HG02884 (cell line): ENCODE data around the gene TMEM145.

ENCODE experiments used
- ATAC-seq: cut with Tn5 transposase; IDR thresholded peaks from one replicate; pipeline ENCODE4 v1.9.1; 2021; ENCODE audit warnings: mild to moderate bottlenecking, moderate library complexity; ENCODE audit not compliant: unreplicated experiment

TMEM145 gene

DNA sequence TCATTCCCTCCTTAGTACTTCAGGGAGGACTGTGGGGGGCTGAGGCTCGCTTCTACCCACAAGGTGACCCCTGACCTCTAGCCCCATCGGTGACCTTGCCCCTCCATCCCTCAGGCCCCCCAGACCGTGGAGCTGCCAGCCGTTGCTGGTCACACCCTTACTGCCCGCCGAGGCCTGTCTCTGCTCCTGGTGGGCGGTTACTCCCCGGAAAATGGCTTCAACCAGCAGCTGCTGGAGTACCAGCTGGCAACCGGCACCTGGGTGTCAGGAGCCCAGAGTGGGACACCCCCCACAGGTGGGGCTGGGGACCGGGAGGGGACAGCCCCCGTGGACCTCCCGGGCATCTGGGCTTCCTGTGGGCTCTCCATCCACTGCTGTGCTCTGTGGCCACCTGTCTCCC, 44.2 kb downstream of the TMEM145 start:
- no peak for ATAC-seq

DNA sequence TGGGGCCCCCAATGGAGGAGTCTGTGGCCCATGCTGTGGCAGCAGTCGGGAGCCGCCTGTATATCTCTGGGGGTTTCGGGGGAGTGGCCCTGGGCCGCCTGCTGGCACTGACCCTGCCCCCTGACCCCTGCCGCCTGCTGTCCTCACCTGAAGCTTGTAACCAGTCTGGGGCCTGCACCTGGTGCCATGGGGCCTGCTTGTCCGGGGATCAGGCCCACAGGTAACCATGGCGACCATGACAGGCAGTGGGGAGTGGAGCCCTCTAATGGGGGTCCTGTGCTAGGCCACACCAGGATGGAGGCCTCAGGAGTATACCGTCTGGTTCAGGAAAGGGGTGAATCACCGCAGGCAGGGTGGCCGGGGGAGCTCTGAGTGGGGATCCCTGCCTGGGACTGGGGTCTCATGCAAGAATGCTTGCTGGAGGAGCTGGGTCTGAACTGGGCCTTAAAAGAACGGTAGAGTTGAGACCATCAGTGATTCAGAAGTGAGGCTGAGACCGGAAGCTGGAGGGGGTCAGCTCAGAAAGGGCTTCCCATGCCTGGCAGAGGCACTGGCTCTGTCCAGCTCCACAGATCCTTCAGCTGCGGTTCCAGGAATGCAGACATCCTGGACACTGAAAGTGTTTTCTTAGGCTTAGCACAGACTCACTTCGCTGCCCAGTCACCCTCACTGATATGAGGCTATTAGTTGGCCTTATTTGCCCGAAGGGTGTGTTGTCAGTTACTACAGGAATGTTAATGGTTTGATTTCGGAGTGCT, 47.9 kb downstream of the TMEM145 start:
- no peak for ATAC-seq

DNA sequence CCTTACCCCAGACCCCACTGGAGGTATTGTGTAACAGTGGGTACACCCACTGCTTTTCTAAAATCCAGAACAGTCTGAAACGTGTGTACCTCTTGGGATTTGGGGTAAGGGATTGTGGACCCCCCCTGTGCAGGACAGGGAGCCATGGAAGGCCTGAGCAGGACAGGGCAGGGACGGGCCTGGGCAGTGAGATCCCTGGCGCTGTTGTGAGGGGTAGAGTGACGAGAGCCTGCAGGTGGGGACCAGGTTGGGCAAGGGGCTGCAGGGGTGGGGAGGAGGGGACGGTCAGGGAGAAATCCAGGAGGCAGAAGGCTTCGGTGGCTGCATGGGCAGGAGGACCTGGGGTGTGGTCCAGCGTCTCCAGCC, 48.4 kb downstream of the TMEM145 start:
- ATAC-seq = no peak

DNA sequence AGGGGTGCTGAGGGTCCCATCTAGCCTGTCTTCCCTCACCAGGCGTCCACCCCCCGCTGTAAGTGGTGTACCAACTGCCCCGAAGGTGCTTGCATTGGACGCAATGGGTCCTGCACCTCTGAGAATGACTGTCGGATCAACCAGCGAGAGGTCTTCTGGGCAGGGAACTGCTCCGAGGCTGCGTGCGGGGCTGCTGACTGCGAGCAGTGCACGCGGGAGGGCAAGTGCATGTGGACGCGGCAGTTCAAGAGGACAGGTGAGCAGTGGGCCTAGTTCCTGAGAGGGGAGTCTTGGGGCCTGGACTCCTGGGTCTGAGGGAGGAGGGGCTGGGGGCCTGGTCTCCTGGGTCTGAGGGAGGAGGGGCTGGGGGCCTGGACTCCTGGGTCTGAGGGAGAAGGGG, 49.2 kb downstream of the TMEM145 start:
- no peak for ATAC-seq

DNA sequence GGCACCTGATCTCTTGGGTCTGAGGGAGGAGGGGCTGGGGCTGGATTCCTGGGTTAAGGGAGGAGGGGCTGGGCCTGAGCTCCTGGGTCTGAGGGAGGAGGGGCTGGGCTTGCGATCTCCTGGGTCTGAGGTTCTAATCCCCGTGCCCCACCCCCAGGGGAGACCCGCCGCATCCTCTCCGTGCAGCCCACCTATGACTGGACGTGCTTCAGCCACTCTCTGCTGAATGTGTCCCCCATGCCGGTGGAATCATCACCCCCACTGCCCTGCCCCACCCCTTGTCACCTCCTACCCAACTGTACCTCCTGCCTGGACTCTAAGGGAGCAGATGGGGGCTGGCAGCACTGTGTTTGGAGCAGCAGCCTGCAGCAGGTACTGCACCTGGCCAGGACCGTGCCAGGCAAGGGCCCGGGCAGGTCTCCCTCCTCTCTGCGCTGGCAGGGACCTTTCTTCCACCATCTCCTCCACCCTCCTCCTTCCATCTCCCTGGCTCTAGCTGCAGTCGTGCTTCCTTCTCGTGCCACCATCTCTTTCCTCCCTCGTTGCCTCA, 49.9 kb downstream of the TMEM145 start:
- no peak for ATAC-seq

DNA sequence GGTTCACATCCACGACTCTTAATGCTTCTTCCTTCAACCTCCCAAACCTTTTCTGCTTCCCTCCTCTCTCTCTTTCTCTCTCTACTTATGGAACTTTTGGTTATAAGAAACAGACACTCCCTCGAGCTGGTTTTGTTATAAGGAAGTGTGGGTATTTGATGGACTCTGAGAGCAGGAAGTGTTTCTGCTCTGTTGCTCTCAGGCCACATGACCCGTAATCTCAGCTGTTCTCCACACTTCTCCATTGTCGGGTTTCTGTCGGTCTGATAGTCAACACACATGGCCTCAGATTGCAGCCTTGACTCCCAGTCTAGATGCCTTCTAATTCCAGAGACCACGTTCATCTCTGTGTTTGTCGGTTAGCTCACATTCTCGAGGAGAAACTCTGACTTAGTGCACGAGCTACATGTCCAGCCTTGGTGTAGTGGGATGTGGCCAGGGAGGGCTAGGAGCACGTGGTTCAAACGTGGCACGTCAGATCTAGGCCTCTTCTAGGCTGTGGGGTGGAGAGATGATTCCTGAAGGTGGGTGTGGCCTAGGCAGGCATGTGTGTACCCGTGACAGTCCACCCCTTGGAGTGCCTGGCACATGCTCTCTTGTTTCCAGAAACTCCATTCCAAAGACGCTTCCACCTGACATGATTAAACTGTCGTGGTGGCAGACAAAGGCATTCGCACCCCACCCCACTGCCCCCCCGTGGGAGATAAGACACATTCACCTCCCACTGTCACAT, 50.7 kb downstream of the TMEM145 start:
- ATAC-seq = no peak

DNA sequence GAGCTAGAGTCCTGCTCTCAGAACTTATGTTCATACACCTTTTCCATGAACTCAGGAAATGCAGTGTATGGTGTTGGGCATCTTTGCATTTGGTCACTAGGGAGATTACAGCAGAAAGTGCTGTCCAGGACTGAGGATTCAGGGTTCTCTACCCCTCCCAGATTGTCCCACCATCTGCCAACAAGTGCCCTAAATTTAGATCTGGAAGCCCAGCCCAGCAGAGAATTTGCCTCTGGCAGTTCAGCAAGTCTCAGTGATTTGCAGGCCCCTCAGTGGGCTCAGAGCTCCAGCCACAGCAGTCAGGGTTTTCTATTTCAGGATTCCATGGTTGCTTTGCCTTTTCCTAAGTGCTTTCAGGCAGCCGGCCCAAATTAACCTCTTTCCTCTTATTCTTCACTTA, 53.6 kb downstream of the TMEM145 start:
- ATAC-seq = no peak

DNA sequence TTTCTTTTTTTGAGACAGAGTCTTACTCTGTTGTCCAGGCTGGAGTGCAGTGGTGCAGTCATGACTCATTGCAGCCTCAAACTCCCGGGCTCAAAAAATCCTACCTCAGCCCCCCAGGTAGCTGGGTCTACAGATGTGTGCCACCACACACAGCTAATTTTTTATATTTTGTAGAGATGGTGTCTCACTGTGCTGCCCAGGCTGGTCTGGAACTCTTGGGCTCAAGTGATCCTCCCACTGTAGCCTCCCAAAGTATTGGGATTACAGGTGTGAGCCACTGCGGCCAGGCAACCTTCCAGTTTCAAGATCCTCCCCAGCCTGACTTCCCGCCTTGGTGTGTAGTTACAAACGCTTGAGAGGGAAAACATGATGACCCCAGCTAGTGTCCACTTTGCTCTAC, 54.8 kb downstream of the TMEM145 start:
- ATAC-seq = no peak

DNA sequence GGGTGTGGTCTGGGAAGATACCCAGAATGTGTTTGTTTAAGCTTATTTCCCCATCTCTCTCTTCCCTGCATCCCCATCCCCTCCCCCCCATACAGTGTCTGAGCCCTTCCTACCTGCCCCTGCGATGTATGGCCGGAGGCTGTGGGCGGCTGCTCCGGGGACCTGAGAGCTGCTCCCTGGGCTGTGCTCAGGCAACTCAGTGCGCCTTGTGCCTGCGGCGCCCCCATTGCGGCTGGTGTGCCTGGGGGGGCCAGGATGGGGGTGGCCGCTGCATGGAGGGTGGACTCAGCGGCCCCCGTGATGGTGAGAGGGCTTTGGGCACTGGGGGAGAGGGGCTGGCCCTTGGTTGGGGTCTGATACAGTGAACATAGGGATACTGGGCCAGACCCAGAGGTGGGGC, 55.3 kb downstream of the TMEM145 start:
- ATAC-seq = no peak

DNA sequence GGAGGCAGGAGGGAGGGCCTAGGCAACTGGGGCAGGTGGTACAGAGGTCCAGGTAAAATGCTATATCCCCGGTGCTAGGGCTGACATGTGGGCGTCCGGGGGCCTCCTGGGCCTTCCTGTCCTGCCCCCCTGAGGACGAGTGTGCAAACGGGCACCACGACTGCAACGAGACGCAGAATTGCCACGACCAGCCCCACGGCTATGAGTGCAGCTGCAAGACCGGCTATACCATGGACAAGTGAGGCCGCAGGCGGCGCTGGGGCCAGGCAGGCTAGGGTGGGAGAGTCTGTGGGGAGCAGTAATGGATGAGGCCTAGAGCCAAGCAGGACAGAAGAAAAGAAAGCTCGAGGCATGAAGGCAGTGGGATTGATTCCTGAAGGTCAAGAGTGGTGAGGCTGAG, 55.7 kb downstream of the TMEM145 start:
- ATAC-seq = no peak

DNA sequence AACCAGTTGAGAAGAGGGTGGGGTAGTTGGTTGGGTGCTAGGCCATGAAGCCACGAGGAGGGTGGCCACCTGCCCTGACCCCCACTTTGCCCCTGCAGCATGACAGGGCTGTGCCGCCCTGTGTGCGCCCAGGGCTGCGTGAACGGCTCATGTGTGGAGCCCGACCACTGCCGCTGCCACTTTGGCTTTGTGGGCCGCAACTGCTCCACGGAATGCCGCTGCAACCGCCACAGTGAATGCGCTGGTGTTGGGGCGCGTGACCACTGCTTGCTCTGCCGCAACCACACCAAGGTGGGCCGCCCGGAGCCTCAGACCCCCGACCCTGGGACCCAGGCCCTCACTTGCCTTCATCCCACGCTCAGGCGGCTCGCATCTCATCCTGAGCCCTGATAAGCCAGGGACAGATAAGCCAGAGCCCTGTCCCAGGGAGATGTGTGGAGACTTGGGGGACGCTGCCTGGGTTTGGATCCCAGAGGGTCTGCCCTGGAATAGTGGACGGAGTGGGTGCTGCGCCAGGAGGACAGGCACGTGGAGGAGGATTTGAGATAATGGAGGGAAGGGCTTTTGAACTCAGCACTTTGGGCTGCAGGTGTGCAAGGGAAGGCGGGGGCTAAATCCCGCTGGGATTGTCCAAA, 56.4 kb downstream of the TMEM145 start:
- ATAC-seq = no peak

DNA sequence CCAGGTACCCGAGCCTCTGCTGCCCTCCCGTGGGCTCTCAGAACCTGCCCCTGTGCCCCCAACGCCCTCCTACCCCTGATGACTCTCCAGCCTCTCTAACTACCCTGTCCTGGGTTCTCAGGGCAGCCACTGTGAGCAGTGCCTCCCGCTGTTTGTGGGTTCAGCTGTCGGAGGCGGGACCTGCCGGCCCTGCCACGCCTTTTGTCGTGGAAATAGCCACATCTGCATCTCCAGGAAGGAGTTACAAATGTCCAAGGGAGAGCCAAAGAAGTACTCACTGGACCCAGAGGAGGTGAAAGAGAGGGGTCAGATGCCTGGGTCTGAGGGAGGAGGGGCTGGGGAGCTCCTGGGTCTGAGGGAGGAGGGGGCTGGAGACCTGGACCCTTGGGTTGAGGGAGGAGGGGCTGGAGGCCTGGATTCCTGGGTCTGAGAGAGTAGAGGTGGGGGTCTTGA, 57.0 kb downstream of the TMEM145 start:
- no peak for ATAC-seq

DNA sequence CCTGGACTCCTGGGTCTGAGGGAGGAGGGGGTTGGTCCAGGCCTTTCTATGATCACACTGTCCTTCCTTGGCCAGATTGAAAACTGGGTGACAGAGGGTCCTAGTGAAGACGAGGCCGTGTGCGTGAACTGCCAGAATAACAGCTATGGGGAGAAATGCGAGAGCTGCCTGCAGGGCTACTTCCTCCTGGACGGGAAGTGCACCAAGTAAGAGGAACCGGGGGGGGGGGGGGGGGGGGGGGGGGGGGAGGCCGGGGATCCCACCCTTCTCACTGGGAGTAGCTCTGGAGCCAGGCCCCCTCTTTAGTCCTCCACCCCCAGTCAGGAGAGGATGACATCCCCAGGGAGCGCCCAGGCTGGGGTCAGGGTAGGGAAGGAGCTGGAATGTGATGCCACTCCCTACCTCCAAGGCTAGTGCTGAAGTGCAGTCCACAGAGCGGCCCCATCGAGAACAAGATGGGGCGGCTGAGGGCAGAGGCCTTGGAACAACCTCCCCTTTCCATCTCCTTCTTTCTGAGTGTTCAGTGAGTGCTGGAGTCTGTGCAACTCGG, 57.6 kb downstream of the TMEM145 start:
- ATAC-seq = no peak
